H1 (cell line): ENCODE measurements around the gene SAFB2.

Experiments
- CHD1 ChIP-seq: IDR thresholded peaks from 2 replicates; pipeline ENCODE4 v1.6.1; 2012; ENCODE audit warnings: low read depth, low read length, improper control_type of control experiment
- CTCF ChIP-seq, 3 experiments: IDR thresholded peaks; 1 replicate in 2 of 3; 2 replicates in 1 of 3; pipeline versions ENCODE4 v1.5.1 to v1.6.1; 2011; ENCODE audit warnings: low read length in 3 of 3, mild to moderate bottlenecking in 3 of 3, inconsistent platforms in 2 of 3, low read depth in 1 of 3, moderate library complexity in 1 of 3; ENCODE audit not compliant: insufficient read depth in 1 of 3; ENCODE audit errors: control extremely low read depth in 1 of 3
- EP300 ChIP-seq, 2 experiments: IDR thresholded peaks; 1 replicate in 1 of 2; 2 replicates in 1 of 2; pipeline ENCODE4 v1.6.1; 2011 to 2012; ENCODE audit warnings: low read depth in 2 of 2, low read length in 2 of 2, mild to moderate bottlenecking in 2 of 2, borderline replicate concordance in 1 of 2, inconsistent platforms in 1 of 2, moderate library complexity in 1 of 2
- EZH2 ChIP-seq: fragments of 200-600 bp; sonication (generic); IDR thresholded peaks from 2 replicates; pipeline ENCODE4 v1.7.1; 2012; ENCODE audit warnings: low read depth, mild to moderate bottlenecking, moderate library complexity, low read length, inconsistent platforms; ENCODE audit not compliant: severe bottlenecking
- GABPA ChIP-seq: IDR thresholded peaks from 2 replicates; pipeline ENCODE4 v1.6.1; 2011; ENCODE audit warnings: mild to moderate bottlenecking, low read length, moderate library complexity, borderline replicate concordance; ENCODE audit not compliant: insufficient read depth
- HDAC2 ChIP-seq, 2 experiments: fragments of 300-600 bp in 1 of 2; sonication (generic) in 1 of 2; IDR thresholded peaks; 2 replicates each; pipeline ENCODE4 v1.6.1; 2011 to 2012; ENCODE audit warnings: low read depth in 2 of 2, low read length in 2 of 2, mild to moderate bottlenecking in 2 of 2, moderate library complexity in 2 of 2, borderline replicate concordance in 1 of 2, inconsistent platforms in 1 of 2
- HDAC6 ChIP-seq: IDR thresholded peaks from one replicate; pipeline ENCODE4 v1.7.1; 2012; ENCODE audit warnings: low read depth, mild to moderate bottlenecking, inconsistent platforms, low read length, moderate library complexity
- KDM1A ChIP-seq: fragments of 200-600, 300-600 bp; sonication (generic); IDR thresholded peaks from 2 replicates; pipeline ENCODE4 v1.7.1; 2016; ENCODE audit warnings: mild to moderate bottlenecking, low read length, borderline replicate concordance
- MAFK ChIP-seq: IDR thresholded peaks from 2 replicates; pipeline ENCODE4 v1.6.1; 2012; ENCODE audit warnings: low read depth, mild to moderate bottlenecking, improper control_type of control experiment, low read length
- POLR2A ChIP-seq, 2 experiments: IDR thresholded peaks; 1 replicate in 1 of 2; 2 replicates in 1 of 2; pipeline ENCODE4 v1.6.1; 2011; ENCODE audit warnings: low read depth in 2 of 2, low read length in 2 of 2, mild to moderate bottlenecking in 2 of 2; ENCODE audit errors: control extremely low read depth in 1 of 2
- RAD21 ChIP-seq, 2 experiments: IDR thresholded peaks in 1 of 2; conservative IDR thresholded peaks in 1 of 2; 2 replicates each; pipeline ENCODE4 v1.6.1; 2011; ENCODE audit warnings: low read depth in 2 of 2, low read length in 2 of 2, improper control_type of control experiment in 1 of 2, inconsistent platforms in 1 of 2, mild to moderate bottlenecking in 1 of 2, moderate library complexity in 1 of 2
- SIN3A ChIP-seq, 2 experiments: IDR thresholded peaks in 1 of 2; conservative IDR thresholded peaks in 1 of 2; 2 replicates each; pipeline ENCODE4 v1.6.1; 2011 to 2012; ENCODE audit warnings: low read length in 2 of 2, improper control_type of control experiment in 1 of 2, low read depth in 1 of 2, mild to moderate bottlenecking in 1 of 2
- TBP ChIP-seq: IDR thresholded peaks from 2 replicates; pipeline ENCODE4 v1.6.1; 2011; ENCODE audit warnings: low read depth, low read length, improper control_type of control experiment
- TF ChIP-seq, protein P1 (sequence below): IDR thresholded peaks from 2 replicates; pipeline ENCODE4 v1.6.1; 2012; ENCODE audit warnings: inconsistent platforms

GRCh38 chr19:5624018-5624663, 1.6 kb upstream of the SAFB2 start:
- no peak for TF ChIP-seq TBP
- no peak for TF ChIP-seq SIN3A (conservative IDR thresholded peaks at IDR 0.05 in 1 of 2, IDR thresholded peaks at IDR 0.05 in 1 of 2; ENCODE audit: low read depth in 1 of 2, low read length in 2 of 2)
- no peak for TF ChIP-seq HDAC6
- no peak for TF ChIP-seq GABPA
- no peak for TF ChIP-seq CHD1
- TF ChIP-seq, protein P1, sequence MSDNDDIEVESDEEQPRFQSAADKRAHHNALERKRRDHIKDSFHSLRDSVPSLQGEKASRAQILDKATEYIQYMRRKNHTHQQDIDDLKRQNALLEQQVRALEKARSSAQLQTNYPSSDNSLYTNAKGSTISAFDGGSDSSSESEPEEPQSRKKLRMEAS = no peak
- TF ChIP-seq KDM1A = no peak
- no peak for TF ChIP-seq CTCF (IDR thresholded peaks at IDR 0.05; ENCODE audit: control extremely low read depth in 1 of 3, insufficient read depth in 1 of 3, low read depth in 1 of 3, low read length in 3 of 3)
- no peak for TF ChIP-seq POLR2A (IDR thresholded peaks at IDR 0.05; ENCODE audit: control extremely low read depth in 1 of 2, low read depth in 2 of 2, low read length in 2 of 2)
- no peak for TF ChIP-seq RAD21 (IDR thresholded peaks at IDR 0.05 in 1 of 2, conservative IDR thresholded peaks at IDR 0.05 in 1 of 2; ENCODE audit: low read depth in 2 of 2, low read length in 2 of 2)
- TF ChIP-seq EZH2 = no peak
- TF ChIP-seq MAFK = no peak
- no peak for TF ChIP-seq EP300 (IDR thresholded peaks at IDR 0.05; ENCODE audit: borderline replicate concordance in 1 of 2, low read depth in 2 of 2, low read length in 2 of 2)
- TF ChIP-seq HDAC2 (IDR thresholded peaks at IDR 0.05; ENCODE audit: borderline replicate concordance in 1 of 2, low read depth in 2 of 2, low read length in 2 of 2) = no peak; a peak in 1 of 4 replicates
